ENCODE results near the gene TUG1. TPM values are rescaled to one million over a fixed set of nuclear protein-coding genes. Genes with fewer than 3 reads are reported as not detected.
A peak's percentile ranks its signal among the peaks of the same experiment; 100 is the strongest.

The TUG1 gene
- total RNA-seq, 1 donor from 2014 or later = 93.2 TPM

- no peak for DNase-seq (ENCODE audit: extremely low spot score, unreplicated experiment)
- Mint-ChIP-seq H3K4me3 (ENCODE audit: unreplicated experiment) (no peak overlapping the region), H3K4me1 (ENCODE audit: unreplicated experiment) (peaks cover 14% of the 10 kb centered on the region), H3K27me3 (ENCODE audit: unreplicated experiment) (no peaks in the 10 kb centered on the region), H3K9me3 (ENCODE audit: unreplicated experiment) (no peaks in the 10 kb centered on the region), H3K36me3 (ENCODE audit: unreplicated experiment) (peaks cover 37% of the 10 kb centered on the region), H3K27ac (ENCODE audit: unreplicated experiment) (peak overlapping the region; percentile 52)
- TF ChIP-seq CTCF (IDR thresholded peaks at IDR 0.05) = no peak
Measured at GRCh38 chr22:30953206-30953605, 15.9 kb upstream of the TUG1 start.

GRCh38 chr22:30955153-30955552, 13.9 kb upstream of the TUG1 start:
- TF ChIP-seq CTCF (IDR thresholded peaks at IDR 0.05) = no peak
- peaks cover 14% of the 10 kb centered on the region for H3K4me1 Mint-ChIP-seq (ENCODE audit: unreplicated experiment)
- no peak overlapping the region for H3K27ac Mint-ChIP-seq (ENCODE audit: unreplicated experiment)
- H3K27me3 Mint-ChIP-seq (ENCODE audit: unreplicated experiment) = no peaks in the 10 kb centered on the region
- H3K9me3 Mint-ChIP-seq (ENCODE audit: unreplicated experiment) = no peaks in the 10 kb centered on the region
- H3K4me3 Mint-ChIP-seq (ENCODE audit: unreplicated experiment) = no peak overlapping the region
- H3K36me3 Mint-ChIP-seq (ENCODE audit: unreplicated experiment) = peaks cover 32% of the 10 kb centered on the region
- DNase-seq (ENCODE audit: extremely low spot score, unreplicated experiment) = no peak

GRCh38 chr22:30964858-30965257, 4.2 kb upstream of the TUG1 start:
- peaks cover 18% of the 10 kb centered on the region for H3K9me3 Mint-ChIP-seq (ENCODE audit: unreplicated experiment)
- H3K4me1 Mint-ChIP-seq (ENCODE audit: unreplicated experiment) = peaks cover 32% of the 10 kb centered on the region
- DNase-seq (ENCODE audit: extremely low spot score, unreplicated experiment) = no peak
- TF ChIP-seq CTCF (IDR thresholded peaks at IDR 0.05) = no peak
- peaks cover 17% of the 10 kb centered on the region for H3K36me3 Mint-ChIP-seq (ENCODE audit: unreplicated experiment)
- H3K4me3 Mint-ChIP-seq (ENCODE audit: unreplicated experiment) = no peak overlapping the region
- H3K27ac Mint-ChIP-seq (ENCODE audit: unreplicated experiment) = no peak overlapping the region
- H3K27me3 Mint-ChIP-seq (ENCODE audit: unreplicated experiment) = no peaks in the 10 kb centered on the region

- Mint-ChIP-seq H3K27ac (ENCODE audit: unreplicated experiment) (peak within 1 kb of the TSS; percentile 97), H3K9me3 (ENCODE audit: unreplicated experiment) (peaks cover 34% of the 10 kb centered on the region), H3K4me1 (ENCODE audit: unreplicated experiment) (peaks cover 51% of the 10 kb centered on the region), H3K4me3 (ENCODE audit: unreplicated experiment) (peak within 1 kb of the TSS; percentile 93), H3K27me3 (ENCODE audit: unreplicated experiment) (no peaks in the 10 kb centered on the region), H3K36me3 (ENCODE audit: unreplicated experiment) (peaks cover 41% of the 10 kb centered on the region)
- DNase-seq (ENCODE audit: extremely low spot score, unreplicated experiment) = no peak
- no peak for TF ChIP-seq CTCF (IDR thresholded peaks at IDR 0.05)
Measured at GRCh38 chr22:30968015-30968923, 796 bp upstream of the TUG1 start, which contains the start of gene MORC2. Gene MORC2, minus strand, starts transcription at chr22:30968774. Its CDS starts 885 bp downstream, at chr22:30967889.
